Subcutaneous abdominal adipose tissue (tissue), 5 donors: Measurements from ENCODE around the gene VSNL1.

Experiments used
- H3K27ac ChIP-seq: one replicate; pipeline ENCODE4 v1.7.0; 2013; ENCODE audit warnings: low read depth, mild to moderate bottlenecking, inconsistent platforms, low read length, moderate library complexity
- H3K27me3 ChIP-seq, 5 donors: one replicate each; pipeline ENCODE4 v1.7.0; 2013; ENCODE audit warnings: low read length in 5 of 5, inconsistent platforms in 1 of 5; ENCODE audit not compliant: control insufficient read depth in 5 of 5, insufficient read depth in 4 of 5
- H3K36me3 ChIP-seq, 5 donors: one replicate each; pipeline ENCODE4 v1.7.0; 2013; ENCODE audit warnings: low read length in 5 of 5; ENCODE audit not compliant: control insufficient read depth in 5 of 5, insufficient read depth in 5 of 5
- H3K4me1 ChIP-seq, 5 donors: one replicate each; pipeline ENCODE4 v1.7.0; 2013; ENCODE audit warnings: low read length in 5 of 5, mild to moderate bottlenecking in 3 of 5, moderate library complexity in 1 of 5; ENCODE audit not compliant: control insufficient read depth in 5 of 5, insufficient read depth in 5 of 5
- H3K4me3 ChIP-seq, 5 donors: one replicate each; pipeline ENCODE4 v1.7.0; 2013; ENCODE audit warnings: low read length in 5 of 5, low read depth in 1 of 5
- H3K9ac ChIP-seq, 5 donors: one replicate each; pipeline ENCODE4 v1.7.0; 2013; ENCODE audit warnings: low read length in 5 of 5, mild to moderate bottlenecking in 4 of 5, moderate library complexity in 3 of 5
- H3K9me3 ChIP-seq, 5 donors: one replicate each; pipeline ENCODE4 v1.7.0; 2013; ENCODE audit warnings: low read length in 5 of 5; ENCODE audit not compliant: control insufficient read depth in 5 of 5
- donor health status: healthy.
- donor health status: healthy.
- donor health status: healthy.
- donor health status: healthy.
- donor health status: healthy.

The VSNL1 gene

GRCh38 chr2:17521621-17522020 lies 18.9 kb upstream of the VSNL1 start:
- Histone ChIP-seq H3K36me3 (no peaks in the 10 kb centered on the region), H3K9me3 (no peaks in the 10 kb centered on the region), H3K4me3 (no peak overlapping the region), H3K27ac (no peak overlapping the region), H3K27me3 (peaks cover 0 to 3% (median 0%) of the 10 kb centered on the region in 5 donors), H3K4me1 (peaks cover 2 to 10% (median 9%) of the 10 kb centered on the region in 5 donors), H3K9ac (no peak overlapping the region)

GRCh38 chr2:17522303-17522702 lies 18.2 kb upstream of the VSNL1 start:
- Histone ChIP-seq H3K9ac (no peak overlapping the region), H3K9me3 (no peaks in the 10 kb centered on the region), H3K27ac (no peak overlapping the region), H3K27me3 (peaks cover 0 to 3% (median 0%) of the 10 kb centered on the region in 5 donors), H3K36me3 (no peaks in the 10 kb centered on the region), H3K4me1 (peaks cover 2 to 9% (median 9%) of the 10 kb centered on the region in 5 donors), H3K4me3 (no peak overlapping the region)

- Histone ChIP-seq H3K27ac (no peak overlapping the region), H3K4me1 (no peaks in the 10 kb centered on the region), H3K9me3 (no peaks in the 10 kb centered on the region), H3K4me3 (no peak overlapping the region), H3K36me3 (no peaks in the 10 kb centered on the region), H3K9ac (no peak overlapping the region), H3K27me3 (no peaks in the 10 kb centered on the region)
These were observed 10.7 kb upstream of the VSNL1 start for GRCh38 chr2:17529771-17530170.

GRCh38 chr2:17533546-17533945 lies 7.0 kb upstream of the VSNL1 start:
- no peak overlapping the region for H3K27ac ChIP-seq
- H3K27me3 ChIP-seq: peaks cover 0 to 8% (median 3%) of the 10 kb centered on the region in 5 donors
- no peaks in the 10 kb centered on the region for H3K36me3 ChIP-seq
- no peaks in the 10 kb centered on the region for H3K9me3 ChIP-seq
- peaks cover 0 to 7% (median 5%) of the 10 kb centered on the region in 5 donors for H3K4me1 ChIP-seq
- no peak overlapping the region for H3K4me3 ChIP-seq
- no peak overlapping the region for H3K9ac ChIP-seq

GRCh38 chr2:17536416-17536815 lies 4.1 kb upstream of the VSNL1 start:
- no peaks in the 10 kb centered on the region for H3K9me3 ChIP-seq
- H3K27ac ChIP-seq: no peak overlapping the region
- no peak overlapping the region for H3K9ac ChIP-seq
- H3K27me3 ChIP-seq: peaks cover under 1 to 23% (median 7%) of the 10 kb centered on the region in 5 donors
- H3K4me1 ChIP-seq: peaks cover 0 to 36% (median 33%) of the 10 kb centered on the region in 5 donors
- H3K36me3 ChIP-seq: no peaks in the 10 kb centered on the region
- no peak overlapping the region for H3K4me3 ChIP-seq

- no peak overlapping the region for H3K9ac ChIP-seq
- H3K9me3 ChIP-seq: no peaks in the 10 kb centered on the region
- H3K4me1 ChIP-seq: peaks cover 0 to 36% (median 33%) of the 10 kb centered on the region in 5 donors
- H3K27ac ChIP-seq: no peak overlapping the region
- H3K4me3 ChIP-seq: peak overlapping the region; percentile 46 to 81 (median 63)
- no peaks in the 10 kb centered on the region for H3K36me3 ChIP-seq
- H3K27me3 ChIP-seq: peaks cover 9 to 33% (median 20%) of the 10 kb centered on the region in 5 donors
These were observed 2.3 kb upstream of the VSNL1 start for GRCh38 chr2:17538022-17538843.

- H3K4me1 ChIP-seq: peaks cover 0 to 36% (median 33%) of the 10 kb centered on the region in 5 donors
- H3K27ac ChIP-seq: no peak overlapping the region
- H3K27me3 ChIP-seq: peaks cover 9 to 33% (median 21%) of the 10 kb centered on the region in 5 donors
- H3K36me3 ChIP-seq: no peaks in the 10 kb centered on the region
- no peak overlapping the region for H3K9ac ChIP-seq
- peak overlapping the region; percentile 46 to 82 (median 63) for H3K4me3 ChIP-seq
- no peaks in the 10 kb centered on the region for H3K9me3 ChIP-seq
These were observed 1.5 kb upstream of the VSNL1 start for GRCh38 chr2:17538844-17539554.

GRCh38 chr2:17539611-17540092 lies 844 bp upstream of the VSNL1 start:
- Histone ChIP-seq H3K4me1 (peaks cover 0 to 36% (median 33%) of the 10 kb centered on the region in 5 donors), H3K9ac (peak overlapping the region in 1 of 5 donors; percentile 31), H3K27me3 (peaks cover 9 to 33% (median 21%) of the 10 kb centered on the region in 5 donors), H3K27ac (no peak overlapping the region), H3K9me3 (no peaks in the 10 kb centered on the region), H3K36me3 (no peaks in the 10 kb centered on the region), H3K4me3 (peak overlapping the region; percentile 54 to 82 (median 69))

GRCh38 chr2:17540813-17541530 lies 476 bp downstream of the VSNL1 start:
- Histone ChIP-seq H3K4me1 (peaks cover 0 to 36% (median 33%) of the 10 kb centered on the region in 5 donors), H3K27ac (no peak overlapping the region), H3K36me3 (no peaks in the 10 kb centered on the region), H3K9ac (peak overlapping the region in 1 of 5 donors; percentile 28), H3K27me3 (peaks cover 9 to 33% (median 21%) of the 10 kb centered on the region in 5 donors), H3K9me3 (no peaks in the 10 kb centered on the region), H3K4me3 (peak overlapping the region; percentile 49 to 73 (median 60))
